DMS153 treated with DMSO at 0.1 percent for 48 hours (cell line): ENCODE data around the gene IGFL2.
A peak's percentile ranks its signal among the peaks of the same experiment; 100 is the strongest.
"Not testable (repeated sequence)": the region's sequence is repeated elsewhere in the genome, so short reads cannot be mapped to it uniquely, and the experiment has no call there.

Experiments used
- DNase-seq: peaks from one replicate; lab custom pipeline; 2025; ENCODE audit not compliant: unreplicated experiment; lab: John Stamatoyannopoulos, UW

The IGFL2 gene

DNA sequence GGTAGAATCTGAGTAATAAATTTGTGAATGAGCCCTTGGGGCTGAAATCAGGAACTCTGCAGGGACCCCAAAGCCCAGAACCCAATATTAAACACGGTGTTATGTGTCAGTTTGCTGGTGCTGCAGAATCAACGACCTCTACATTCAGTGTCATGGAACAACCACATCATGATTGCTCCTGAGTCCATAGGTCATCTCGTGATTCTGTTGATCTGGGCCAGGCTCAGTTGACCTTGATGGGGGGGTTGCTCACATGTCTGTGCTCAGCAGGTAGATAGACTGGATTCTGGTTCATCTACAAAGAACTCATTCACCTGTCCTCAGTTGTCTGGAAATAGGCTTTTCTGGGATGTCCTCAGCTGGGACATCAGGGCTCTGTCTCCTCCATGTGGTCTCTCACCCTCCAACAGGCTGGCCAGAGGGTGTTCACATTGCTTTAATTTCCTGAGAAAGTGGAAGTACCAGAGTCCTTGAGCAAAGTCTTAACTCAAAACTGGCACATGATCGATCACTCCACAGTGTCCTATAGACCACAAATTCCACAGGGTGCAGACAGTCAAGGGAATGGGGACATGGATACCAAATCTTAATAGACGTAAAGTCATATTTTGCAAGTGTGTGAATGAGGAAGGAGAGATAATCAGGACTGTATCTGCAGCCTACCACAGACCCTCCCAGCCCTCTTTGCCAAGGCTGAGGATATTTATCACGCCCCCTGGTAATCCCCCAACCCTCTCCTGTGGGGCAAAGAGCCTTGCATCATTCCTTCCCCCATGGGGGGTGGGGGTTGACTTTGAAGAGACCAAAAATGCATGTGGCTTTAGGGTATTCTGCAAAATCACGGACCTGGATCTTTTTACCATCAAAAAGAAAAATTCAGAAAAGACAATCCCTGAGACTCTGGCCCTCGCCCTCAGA lies 42.2 kb downstream of the IGFL2 start:
- DNase-seq = no peak

DNA sequence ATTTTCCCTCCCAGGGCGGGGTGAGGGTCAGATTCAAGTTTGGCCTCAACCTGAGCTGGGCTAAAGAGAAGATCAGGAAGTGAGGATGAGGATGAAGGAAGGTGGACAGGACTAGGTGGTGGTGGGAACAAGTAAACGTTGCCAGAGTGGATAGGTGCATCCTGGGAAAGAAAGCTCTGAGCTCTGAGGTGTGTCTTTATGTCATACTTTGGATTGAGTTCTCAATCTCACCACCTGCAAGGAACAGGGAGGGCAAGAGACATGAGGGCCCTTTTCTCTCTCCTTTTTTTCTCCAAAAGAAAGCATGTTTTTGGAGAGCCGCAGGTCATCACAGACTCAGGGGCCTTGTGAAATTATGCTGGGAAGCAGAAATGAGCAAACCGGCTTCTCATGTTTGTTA lies 43.3 kb downstream of the IGFL2 start:
- no peak for DNase-seq

DNA sequence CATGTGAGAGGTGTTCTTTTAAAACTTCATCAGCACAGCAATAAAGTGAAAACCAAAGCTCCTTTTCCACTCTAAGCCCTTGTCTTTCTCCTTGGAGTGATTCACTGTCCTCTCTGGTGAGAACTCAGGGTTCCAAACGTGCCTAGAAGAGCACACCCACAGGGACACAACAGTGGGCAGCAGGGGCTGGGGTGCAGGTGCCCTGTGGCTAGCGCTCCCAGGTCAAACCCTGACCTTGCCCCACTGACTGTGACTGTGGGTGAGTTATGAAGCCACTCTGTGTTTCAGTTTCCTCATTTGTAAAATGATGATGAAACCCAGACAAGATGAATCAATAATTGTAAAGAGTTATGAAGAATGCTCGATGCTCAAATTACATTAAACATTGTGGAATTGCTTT lies 43.9 kb downstream of the IGFL2 start:
- DNase-seq = no peak

DNA sequence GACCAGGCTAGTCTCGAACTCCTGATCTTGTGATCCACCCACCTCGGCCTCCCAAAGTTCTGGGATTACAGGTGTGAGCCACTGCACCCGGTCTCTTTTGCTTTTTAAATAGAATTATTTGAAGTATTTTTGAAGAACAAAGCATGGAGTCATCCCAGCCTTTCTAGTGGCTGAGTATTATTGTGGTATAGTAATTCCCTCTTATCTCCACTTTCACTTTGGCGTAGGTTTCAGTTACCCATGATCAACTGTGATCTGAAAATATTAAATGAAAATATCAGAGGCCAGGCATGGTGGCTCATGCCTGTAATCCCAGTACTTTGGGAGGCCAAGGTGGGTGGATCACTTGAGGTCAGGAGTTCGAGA lies 44.6 kb downstream of the IGFL2 start:
- not testable (repeated sequence) for DNase-seq

DNA sequence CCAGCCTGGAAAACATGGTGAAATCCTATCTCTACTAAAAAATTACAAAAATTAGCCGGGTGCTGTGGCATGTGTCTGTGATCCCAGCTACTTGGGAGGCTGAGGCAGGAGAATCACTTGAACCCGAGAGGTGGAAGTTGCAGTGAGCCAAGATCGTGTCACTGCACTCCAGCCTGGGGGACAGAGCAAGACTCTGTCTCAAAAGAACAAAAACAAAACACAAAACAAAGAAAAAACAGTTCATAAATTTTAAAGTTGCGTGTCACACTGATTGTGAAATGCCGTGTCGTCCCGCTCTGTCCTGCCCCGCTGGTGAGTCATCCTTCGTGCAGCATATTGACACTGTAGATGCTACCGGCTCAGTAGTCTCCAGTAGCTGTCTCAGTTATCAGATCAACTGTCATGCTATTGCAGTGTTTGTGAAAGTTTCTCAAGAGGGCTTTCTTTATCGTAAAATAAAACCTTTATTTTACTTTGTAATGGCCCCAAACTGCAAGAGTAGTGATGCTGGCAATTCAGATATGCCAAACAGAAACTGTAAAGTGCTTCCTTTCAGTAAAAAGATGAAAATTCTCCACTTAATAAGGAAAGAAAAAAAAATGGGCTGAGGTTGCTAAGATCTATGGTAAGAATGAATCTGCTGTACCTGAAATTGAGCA lies 45.1 kb downstream of the IGFL2 start:
- peak; percentile 14 for DNase-seq

DNA sequence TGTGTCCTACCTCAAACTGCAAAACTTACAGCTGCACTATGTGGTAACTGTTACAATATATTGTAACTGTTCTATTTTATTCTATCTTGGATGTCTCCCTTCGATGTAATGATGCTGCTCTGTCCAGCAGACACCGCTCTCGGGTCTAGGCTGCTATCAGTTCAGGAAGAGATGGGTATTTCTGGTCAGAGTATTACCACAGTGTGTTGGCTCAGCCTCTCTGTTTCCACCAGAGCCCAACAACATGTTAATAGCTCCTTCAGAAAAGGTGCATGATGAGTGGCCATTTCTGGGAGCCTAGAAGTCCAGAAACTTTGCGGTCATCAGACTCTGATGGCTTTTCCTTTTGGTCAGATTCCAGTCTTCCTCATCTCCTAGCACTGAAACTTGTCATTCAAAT lies 45.6 kb downstream of the IGFL2 start:
- DNase-seq = no peak

DNA sequence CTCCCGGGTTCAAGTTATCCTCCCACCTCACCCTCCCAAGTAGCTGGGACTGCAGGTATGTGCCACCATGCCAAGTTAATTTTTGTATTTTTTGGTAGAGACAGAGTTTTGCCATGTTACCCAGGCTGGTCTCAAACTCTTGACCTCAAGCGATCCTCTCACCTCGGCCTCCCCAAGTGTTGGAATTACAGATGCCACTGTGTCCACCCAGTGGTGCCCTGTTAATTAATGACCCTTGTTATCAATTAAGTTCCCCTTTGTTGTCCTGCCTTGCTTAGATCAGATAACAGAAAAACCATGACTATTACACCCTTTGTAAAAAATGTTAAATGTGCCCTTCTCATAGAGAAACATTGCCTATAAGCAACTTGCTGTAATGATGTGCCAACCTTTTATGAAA lies 47.1 kb downstream of the IGFL2 start:
- no peak for DNase-seq

DNA sequence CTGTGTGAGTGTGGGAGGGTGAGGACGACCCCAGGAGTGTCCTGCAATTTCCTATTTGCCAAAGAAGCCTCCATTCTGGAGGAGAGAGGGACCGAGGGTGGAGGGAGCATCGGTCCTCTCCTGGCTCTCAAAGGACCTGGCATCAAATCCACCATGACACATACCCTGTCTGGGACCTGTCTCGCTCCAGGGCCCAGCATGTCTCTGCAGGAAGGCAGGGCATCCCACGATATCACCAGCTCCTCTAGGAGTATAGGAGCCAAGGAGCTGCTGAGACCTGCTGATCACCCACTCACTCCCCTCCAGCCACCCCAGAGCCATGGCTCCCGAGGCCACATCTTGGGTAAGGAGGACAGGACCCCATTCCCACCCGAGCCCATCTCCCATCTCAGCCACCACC lies 47.9 kb downstream of the IGFL2 start:
- not testable (repeated sequence) for DNase-seq

DNA sequence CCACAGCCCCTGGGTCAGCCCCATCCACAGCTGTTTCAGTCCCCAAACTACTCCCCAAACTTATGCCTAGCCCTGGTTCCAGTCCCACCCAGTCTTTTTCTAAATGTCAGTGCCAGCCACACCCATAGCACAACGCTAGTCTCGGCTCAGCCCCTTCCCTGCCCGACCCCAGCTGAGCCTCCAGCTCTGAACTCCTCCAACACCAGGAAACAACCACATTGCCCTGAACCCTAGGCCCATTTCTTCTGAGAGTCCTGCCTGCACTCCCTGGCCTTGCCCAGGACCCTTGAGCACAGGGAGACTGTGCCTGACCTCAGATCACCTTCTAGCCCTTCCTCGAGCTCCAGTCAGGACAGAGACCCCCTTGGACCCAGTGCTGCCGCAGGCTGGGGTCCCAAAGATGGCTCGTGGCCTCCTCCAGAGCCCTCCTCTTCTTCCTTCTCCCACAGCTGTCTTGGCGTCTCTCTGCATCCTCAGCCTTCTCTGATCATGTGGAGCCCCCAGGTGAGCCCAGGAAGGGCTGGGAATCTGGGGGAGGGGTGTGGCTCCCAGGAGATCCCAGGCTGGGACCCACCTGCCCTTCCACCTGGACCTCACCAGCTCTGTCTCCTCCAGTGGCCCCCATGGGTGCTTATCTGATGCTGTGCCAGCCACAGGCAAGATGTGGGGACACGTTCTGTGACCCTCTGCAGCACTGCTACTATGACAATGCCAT lies 48.5 kb downstream of the IGFL2 start:
- no peak for DNase-seq

DNA sequence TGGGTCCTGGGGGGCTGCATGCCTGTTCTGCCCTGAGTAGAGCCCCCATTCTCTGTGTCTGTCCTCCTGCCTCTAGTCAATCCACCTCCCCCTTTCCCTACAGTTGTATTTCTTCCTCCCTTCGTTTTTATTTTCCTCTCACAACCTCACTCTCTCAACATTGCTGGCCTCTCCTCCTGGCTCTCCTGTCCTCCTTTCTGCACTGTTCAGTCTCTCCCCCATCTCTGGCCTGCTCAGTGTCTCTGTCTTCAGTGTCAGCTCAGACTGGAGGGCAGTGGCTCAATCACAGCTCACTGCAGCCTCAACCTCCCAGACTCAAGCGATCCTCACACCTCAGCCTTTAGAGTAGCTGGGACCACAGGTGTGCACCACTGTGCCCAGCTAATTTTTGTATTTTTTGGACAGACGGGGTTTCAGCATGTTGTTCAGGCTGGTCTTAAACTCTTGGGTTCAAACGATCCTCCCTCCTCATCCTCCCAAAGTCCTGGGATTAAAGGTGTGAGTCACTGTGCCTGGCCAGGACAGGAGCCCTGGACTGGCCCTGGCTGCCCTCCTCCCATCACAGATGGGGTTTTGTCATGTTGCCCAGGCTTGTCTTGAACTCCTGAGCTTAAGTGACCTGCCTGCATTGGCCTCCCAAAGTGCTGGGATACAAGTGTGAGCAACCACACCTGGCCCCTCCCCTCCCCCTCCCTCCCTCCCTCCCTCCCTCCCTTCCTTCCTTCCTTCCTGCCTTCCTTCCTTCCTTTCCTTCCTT lies 49.5 kb downstream of the IGFL2 start:
- no peak for DNase-seq

DNA sequence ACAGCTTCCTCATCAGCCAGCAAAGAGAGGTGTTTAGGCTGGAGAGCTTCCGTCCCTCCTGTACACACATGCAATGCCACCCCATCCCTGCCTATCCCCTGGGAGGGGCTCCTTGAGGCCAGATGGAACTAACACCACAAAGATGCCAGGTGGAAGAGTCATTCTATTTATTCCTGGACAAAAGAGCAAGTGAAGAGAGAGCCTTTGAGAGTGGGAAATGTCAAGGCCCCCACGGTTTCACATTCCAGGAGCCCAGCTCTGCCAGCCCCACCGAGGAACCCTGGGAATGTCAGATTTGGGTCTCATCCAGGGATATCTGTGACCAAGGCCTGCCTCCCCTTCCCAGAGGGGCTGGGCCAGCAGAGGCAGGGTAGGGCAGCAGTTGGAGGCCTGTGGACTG lies 50.7 kb downstream of the IGFL2 start:
- DNase-seq = no peak

DNA sequence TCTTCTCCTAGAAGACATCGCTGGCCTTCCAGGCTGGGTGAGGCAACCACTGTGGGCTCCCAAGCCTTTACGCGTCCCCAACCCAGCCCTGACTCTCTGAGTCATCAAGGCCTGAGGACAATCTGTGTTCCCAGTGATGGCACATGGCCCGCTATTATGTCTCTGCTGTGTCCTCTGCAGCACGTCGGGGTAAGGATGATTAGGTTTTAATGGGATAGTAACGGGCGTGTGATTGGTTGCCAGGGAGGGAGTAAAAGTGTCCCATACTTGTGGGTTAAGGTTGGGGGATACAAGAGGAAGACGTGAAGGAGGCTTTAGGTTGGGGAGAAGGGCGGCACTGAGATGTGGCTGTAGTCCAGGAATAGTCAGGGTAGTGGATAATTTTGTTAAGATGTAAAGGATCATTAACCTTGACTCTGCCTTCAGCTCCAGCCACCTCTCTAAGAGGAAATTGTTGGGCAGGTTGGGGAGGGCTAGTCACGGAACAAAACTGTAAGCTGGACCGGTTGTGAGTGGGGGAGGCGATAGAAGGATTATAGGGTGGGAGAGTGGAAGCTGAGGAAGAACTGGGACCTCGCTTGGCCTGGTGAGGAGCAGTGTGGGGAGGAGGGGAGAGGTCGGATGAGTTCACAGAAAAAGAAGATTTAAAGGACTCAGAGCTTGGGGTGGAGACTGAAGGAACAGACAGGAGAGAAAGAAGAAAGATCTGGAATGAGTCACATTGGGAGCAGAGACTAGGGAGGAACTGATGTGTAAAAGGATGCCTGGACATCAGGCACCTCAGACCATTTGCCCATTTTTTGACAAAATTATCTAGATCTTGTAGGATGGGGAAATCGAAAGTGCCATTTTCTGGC lies 53.6 kb downstream of the IGFL2 start:
- no peak for DNase-seq

DNA sequence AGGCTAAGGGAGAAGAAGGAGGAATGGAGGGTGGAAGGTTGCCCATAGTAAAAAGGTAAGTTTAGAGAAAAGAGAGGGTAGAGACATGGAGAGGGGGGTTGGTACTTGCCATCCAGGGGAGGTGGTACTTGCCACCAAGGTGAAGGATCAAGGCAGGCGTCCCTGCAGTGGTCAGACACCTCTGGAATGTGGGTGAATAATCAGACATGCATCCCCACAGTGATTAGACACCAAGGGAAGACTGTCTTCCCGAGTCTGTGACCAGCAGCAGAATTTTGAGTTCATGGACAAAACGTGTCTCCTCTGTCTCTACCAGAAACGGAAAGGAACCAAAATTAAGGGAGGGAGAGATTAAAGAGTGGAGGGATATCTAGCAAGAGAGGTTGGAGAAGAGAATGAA lies 54.4 kb downstream of the IGFL2 start:
- DNase-seq = no peak

DNA sequence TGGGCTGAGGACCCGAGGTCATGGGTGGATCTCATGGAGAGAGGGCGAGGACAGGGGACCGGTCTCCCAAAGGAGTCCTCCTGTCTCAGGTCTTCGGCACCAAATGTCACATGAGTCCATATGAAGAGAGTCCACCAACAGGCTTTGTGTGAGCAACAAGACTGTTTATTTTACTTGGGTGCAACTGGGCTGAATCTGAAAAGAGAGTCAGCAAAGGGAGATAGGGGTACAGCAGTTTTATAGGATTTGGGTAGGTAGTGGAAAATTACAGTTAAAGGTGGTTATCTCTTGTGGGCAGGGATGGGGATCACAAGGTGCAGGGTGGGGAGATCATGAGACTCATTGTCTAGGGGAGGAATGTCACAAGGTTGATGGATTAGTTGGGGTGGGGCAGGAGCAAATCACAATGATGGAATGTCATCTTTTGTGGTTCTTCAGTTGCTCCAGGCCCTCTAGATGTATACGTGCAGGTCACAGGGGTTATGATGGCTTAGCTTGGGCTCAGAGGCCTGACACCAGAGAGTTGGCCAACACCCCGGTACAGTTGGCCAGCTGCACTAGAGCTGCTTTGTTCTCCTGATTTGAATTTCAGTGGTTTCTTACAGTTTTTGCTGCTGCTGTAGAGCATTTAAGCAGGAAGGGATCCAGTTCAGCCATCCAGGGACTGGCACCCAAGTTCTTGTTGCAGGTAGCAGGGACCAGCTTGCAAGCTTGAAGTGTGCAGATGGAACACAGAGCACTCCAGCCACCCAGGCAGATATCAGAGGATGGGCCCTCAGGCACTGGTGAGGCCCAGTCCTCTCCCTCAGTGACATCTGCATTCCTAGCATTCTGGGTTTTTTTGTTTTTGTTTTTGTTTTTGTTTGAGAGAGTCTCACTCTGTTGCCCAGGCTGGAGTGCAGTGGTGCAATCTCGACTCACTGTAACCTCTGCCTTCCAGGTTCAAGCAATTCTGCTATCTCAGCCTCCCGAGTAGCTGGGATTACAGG lies 55.1 kb downstream of the IGFL2 start:
- no peak for DNase-seq

DNA sequence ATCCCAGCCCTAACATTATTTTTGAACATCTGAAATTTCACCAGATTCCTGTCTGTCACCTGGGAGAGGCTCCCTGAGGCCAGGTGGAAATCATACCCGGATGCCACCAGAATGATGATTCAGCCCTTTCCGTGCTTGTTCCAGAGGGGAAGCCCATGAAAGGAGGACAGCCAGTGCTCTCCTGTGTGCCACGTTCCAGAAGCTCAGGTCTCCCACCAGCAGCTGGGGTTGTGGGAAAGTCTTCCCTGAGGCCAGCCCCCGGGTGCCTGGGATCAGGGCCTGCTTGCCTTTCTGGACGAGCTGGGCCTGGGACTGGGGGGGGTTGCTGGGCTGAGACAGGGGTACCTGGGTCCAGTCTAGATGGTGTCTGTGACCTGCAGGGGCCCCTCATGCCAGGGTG lies 56.0 kb downstream of the IGFL2 start:
- DNase-seq = no peak

DNA sequence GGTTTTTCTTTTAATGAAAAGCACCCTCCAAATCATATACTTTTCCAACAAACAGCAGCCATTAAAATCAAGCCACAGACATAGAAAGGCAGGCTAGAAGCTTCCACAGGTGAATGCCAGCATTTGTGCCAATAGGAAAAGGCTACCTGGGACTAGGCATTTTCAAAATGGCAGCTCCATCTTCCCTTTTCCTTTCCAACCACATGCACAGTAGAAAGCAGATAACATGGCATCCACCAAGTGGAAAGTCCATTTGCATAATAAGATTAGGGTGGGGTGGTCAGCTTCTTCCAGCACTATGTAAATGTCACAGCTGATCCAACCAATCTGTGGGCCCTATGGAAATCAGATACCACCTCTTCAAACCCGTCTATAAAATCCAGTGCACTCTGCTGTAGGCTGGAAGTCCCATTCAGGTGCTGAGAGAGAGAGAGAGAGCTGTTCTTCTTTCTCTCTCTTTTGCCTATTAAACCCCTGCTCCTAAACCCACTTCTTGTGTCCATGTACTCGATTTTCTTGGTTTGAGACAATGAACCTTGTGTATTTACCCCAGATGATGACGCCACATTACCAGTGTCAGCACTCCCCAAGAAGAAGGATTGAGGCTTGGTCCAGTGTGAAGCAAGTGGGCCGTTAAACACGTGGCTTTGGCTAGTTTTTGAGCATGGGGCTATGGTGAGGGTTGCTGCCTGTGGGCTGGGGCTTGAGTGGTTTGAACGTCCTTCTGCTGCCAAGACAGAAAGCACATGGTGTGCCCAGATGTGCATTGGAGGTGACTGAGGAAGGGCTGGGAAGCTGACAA lies 57.3 kb downstream of the IGFL2 start:
- no peak for DNase-seq

DNA sequence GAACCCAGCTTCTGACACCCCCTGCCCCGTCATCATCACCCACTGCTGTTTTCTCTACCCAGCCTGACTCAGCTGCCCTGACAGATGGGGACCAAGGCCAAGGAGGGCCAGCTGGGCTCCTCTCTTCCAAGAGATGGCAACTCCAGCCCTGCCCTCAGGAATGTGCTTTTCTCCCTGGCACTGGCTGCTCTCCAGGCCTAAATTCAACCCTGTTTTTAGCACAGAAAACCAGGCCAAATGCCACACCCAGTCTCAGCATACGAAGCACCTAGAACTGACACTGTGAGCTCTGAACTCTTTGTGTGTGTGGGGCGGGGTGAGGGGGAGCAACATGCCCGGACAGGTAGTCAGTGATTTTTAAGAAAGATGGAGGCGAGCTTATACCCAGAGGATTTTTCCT lies 58.1 kb downstream of the IGFL2 start:
- no peak for DNase-seq

DNA sequence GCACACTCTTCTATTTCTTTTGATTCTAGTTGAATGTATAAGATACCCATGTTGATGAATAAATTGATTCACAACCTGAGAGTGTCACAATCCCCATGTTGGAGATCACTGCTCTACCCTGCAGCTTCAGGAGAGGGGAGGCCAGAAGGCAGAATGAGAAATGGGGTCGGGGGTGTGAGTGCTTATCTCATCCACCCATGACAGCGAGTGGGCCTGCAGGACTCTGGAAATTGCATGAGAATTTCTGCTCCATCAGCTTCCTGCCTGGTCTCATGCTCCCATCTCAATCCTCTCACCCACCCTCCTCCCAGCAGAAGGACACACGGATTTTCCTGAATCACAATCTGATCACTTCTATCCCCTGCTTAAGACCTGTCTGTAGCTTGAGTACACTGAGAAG lies 58.6 kb downstream of the IGFL2 start:
- no peak for DNase-seq
